CD14-positive monocyte (primary cell): ENCODE data around the gene ERMAP. TPM values are rescaled to one million over a fixed set of nuclear protein-coding genes. Genes with fewer than 3 reads are reported as not detected.

Experiments used
- DNase-seq, 3 donors: peaks; one replicate each; pipeline ENCODE4 v3.0.0-alpha.2; 2011 to 2022
- H2AFZ ChIP-seq: 2 replicates; pipeline ENCODE4 v1.6.0; 2012; ENCODE audit warnings: mild to moderate bottlenecking, low read depth, low read length, inconsistent platforms; ENCODE audit not compliant: insufficient read depth, poor library complexity, severe bottlenecking
- H3K27ac ChIP-seq, 2 donors: 1 replicate in 1 of 2; 2 replicates in 1 of 2; pipeline ENCODE4 v1.5.1; 2012 to 2013; ENCODE audit warnings: low read length in 2 of 2, control low read depth in 1 of 2, inconsistent platforms in 1 of 2, low read depth in 1 of 2, mild to moderate bottlenecking in 1 of 2
- H3K27me3 ChIP-seq, 2 donors: one replicate each; pipeline versions ENCODE4 v1.6.0 to v1.6.1; 2011 to 2013; ENCODE audit warnings: low read length in 2 of 2; ENCODE audit not compliant: control insufficient read depth in 2 of 2, insufficient read depth in 2 of 2
- H3K36me3 ChIP-seq, 2 donors: replicated peaks in 1 of 2; 1 replicate in 1 of 2; 2 replicates in 1 of 2; pipeline versions ENCODE4 v1.5.1 to v1.6.1; 2012 to 2013; ENCODE audit warnings: low read length in 2 of 2, control low read depth in 1 of 2, inconsistent platforms in 1 of 2, mild to moderate bottlenecking in 1 of 2; ENCODE audit not compliant: insufficient read depth in 2 of 2, control insufficient read depth in 1 of 2
- H3K4me1 ChIP-seq, 2 donors: 1 replicate in 1 of 2; 2 replicates in 1 of 2; pipeline versions ENCODE4 v1.5.1 to v1.6.1; 2012 to 2013; ENCODE audit warnings: low read length in 2 of 2, control low read depth in 1 of 2, inconsistent platforms in 1 of 2, mild to moderate bottlenecking in 1 of 2, moderate library complexity in 1 of 2; ENCODE audit not compliant: insufficient read depth in 2 of 2, control insufficient read depth in 1 of 2
- H3K4me2 ChIP-seq: replicated peaks from 2 replicates; pipeline ENCODE3; 2012; ENCODE audit warnings: low read length, moderate library complexity, mild to moderate bottlenecking; ENCODE audit not compliant: poor library complexity, severe bottlenecking; ENCODE audit errors: extremely low read depth
- H3K4me3 ChIP-seq, 3 experiments: fragments of 200-600 bp in 1 of 3; sonication (generic) in 1 of 3; replicated peaks in 1 of 3; 1 replicate in 2 of 3; 2 replicates in 1 of 3; pipeline ENCODE4 v1.5.1; 2011 to 2013; ENCODE audit warnings: low read length in 3 of 3, mild to moderate bottlenecking in 3 of 3, control low read depth in 2 of 3, low read depth in 2 of 3, inconsistent platforms in 1 of 3, moderate library complexity in 1 of 3
- H3K79me2 ChIP-seq: 2 replicates; pipeline ENCODE4 v1.6.0; 2012; ENCODE audit warnings: mild to moderate bottlenecking, control low read depth, inconsistent platforms, low read length, moderate library complexity; ENCODE audit not compliant: insufficient read depth
- H3K9ac ChIP-seq: 2 replicates; pipeline ENCODE4 v1.6.0; 2017; ENCODE audit warnings: low read length, mild to moderate bottlenecking; ENCODE audit not compliant: insufficient read depth, poor library complexity, severe bottlenecking
- H3K9me3 ChIP-seq, 2 donors: replicated peaks in 1 of 2; 1 replicate in 1 of 2; 2 replicates in 1 of 2; pipeline versions ENCODE4 v1.5.1 to v1.6.1; 2012 to 2013; ENCODE audit warnings: low read length in 2 of 2, control low read depth in 1 of 2; ENCODE audit not compliant: control insufficient read depth in 1 of 2, insufficient read depth in 1 of 2
- H4K20me1 ChIP-seq: 2 replicates; pipeline ENCODE4 v1.6.0; 2012; ENCODE audit warnings: mild to moderate bottlenecking, low read length, control low read depth, moderate library complexity; ENCODE audit not compliant: insufficient read depth
- H3K27ac Mint-ChIP-seq, 7 donors: one replicate each; pipeline ENCODE4 v1.8.0; 2020; ENCODE audit warnings: mild to moderate bottlenecking in 7 of 7, mixed read lengths in 7 of 7, moderate library complexity in 6 of 7, inconsistent platforms in 2 of 7
- H3K27me3 Mint-ChIP-seq, 3 donors: one replicate each; pipeline ENCODE4 v1.8.0; 2021 to 2022; ENCODE audit warnings: low read depth in 3 of 3, mild to moderate bottlenecking in 3 of 3, mixed read lengths in 3 of 3, moderate library complexity in 3 of 3, inconsistent platforms in 1 of 3
- H3K36me3 Mint-ChIP-seq, 2 donors: one replicate each; pipeline ENCODE4 v1.8.0; 2020; ENCODE audit warnings: mixed read lengths in 2 of 2, inconsistent platforms in 1 of 2, mild to moderate bottlenecking in 1 of 2
- H3K4me1 Mint-ChIP-seq: one replicate; pipeline ENCODE4 v1.8.0; 2020; ENCODE audit warnings: mild to moderate bottlenecking, mixed read lengths
- H3K4me3 Mint-ChIP-seq, 2 donors: one replicate each; pipeline ENCODE4 v1.8.0; 2020; ENCODE audit warnings: mild to moderate bottlenecking in 2 of 2, mixed read lengths in 2 of 2, moderate library complexity in 1 of 2
- H3K9me3 Mint-ChIP-seq, 7 donors: one replicate each; pipeline ENCODE4 v1.8.0; 2020 to 2022; ENCODE audit warnings: mixed read lengths in 7 of 7, mild to moderate bottlenecking in 6 of 7, moderate library complexity in 6 of 7, inconsistent platforms in 2 of 7
- CTCF ChIP-seq: fragments of 200-600 bp; IDR thresholded peaks from one replicate; pipeline ENCODE4 v1.8.0; 2022; ENCODE audit warnings: antibody characterized with exemption, mild to moderate bottlenecking
- WGBS: methylation state at CpG from one replicate; pipeline ENCODE4 v1.1.5; 2013; ENCODE audit warnings: missing lambda C conversion rate; ENCODE audit not compliant: insufficient coverage; 5-methylcytosine and 5-hydroxymethylcytosine counted together
- intact Hi-C, 2 donors: fragments of 100-400 bp; cut with micrococcal nuclease; formaldehyde crosslinking; loops; one replicate each; pipeline versions ENCODE4 v1.15.0 to v1.15.1; 2023
- polyA plus RNA-seq, 3 donors: library from polyadenylated mRNA; depleted of rRNA in 1 of 3; unstranded in 2 of 3; stranded (reverse) in 1 of 3; fragments of 300-500 nt in 2 of 3; fragments of >200 nt in 1 of 3; fragmentation: Illumina TruSeq in 2 of 3; gene quantifications; 1 replicate in 2 of 3; 2 replicates in 1 of 3; pipeline ENCODE4 v1.2.3, GENCODE V29; 2012 to 2021

Gene ERMAP
- polyA plus RNA-seq, 3 donors, result 6.0 to 22.7 (median 8.4) TPM

DNA sequence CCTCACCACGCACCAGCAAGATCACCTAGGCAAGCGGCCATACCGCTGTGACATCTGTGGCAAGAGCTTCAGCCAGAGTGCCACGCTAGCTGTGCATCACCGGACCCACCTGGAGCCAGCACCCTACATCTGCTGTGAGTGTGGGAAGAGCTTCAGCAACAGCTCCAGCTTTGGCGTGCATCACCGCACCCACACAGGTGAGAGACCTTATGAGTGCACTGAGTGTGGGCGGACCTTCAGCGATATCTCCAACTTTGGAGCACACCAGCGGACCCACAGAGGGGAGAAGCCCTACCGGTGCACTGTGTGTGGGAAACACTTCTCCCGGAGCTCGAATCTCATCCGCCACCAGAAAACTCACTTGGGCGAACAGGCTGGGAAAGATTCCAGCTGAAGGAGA lies 34.5 kb downstream of the ERMAP start:
- no peak for TF ChIP-seq CTCF
- DNase-seq, result no peak
- H3K27ac Mint-ChIP-seq, result peak overlapping the region in 1 of 7 donors; percentile 30
- Histone ChIP-seq H3K4me3 (no peak overlapping the region), H3K36me3 (peaks cover 13 to 34% of the 10 kb centered on the region in 2 donors), H2AFZ (no peak overlapping the region), H3K27me3 (no peaks in the 10 kb centered on the region), H4K20me1 (no peaks in the 10 kb centered on the region), H3K4me1 (peaks cover 8 to 12% of the 10 kb centered on the region in 2 donors), H3K9ac (no peak overlapping the region), H3K79me2 (peaks cover 14% of the 10 kb centered on the region), H3K9me3 (peaks cover 3 to 12% of the 10 kb centered on the region in 2 donors), H3K4me2 (no peak overlapping the region), H3K27ac (no peak overlapping the region)
- peaks cover 18% of the 10 kb centered on the region for H3K4me1 Mint-ChIP-seq
- WGBS, result over 99% methylated on average over 13 of the region's 15 CpGs
- H3K9me3 Mint-ChIP-seq, result peaks cover 11 to 20% (median 16%) of the 10 kb centered on the region in 7 donors
- H3K36me3 Mint-ChIP-seq, result peaks cover 24 to 29% of the 10 kb centered on the region in 2 donors
- H3K27me3 Mint-ChIP-seq, result peaks cover 0 to 1% (median 0%) of the 10 kb centered on the region in 3 donors
- H3K4me3 Mint-ChIP-seq, result no peak overlapping the region
- intact Hi-C loops, result no loop called here

GRCh38 chr1:42851960-42852607 lies 35.2 kb downstream of the ERMAP start:
- peaks cover 9% of the 10 kb centered on the region for H3K79me2 ChIP-seq
- H4K20me1 ChIP-seq, result no peaks in the 10 kb centered on the region
- WGBS, result 70% methylated on average over 2 of the region's 2 CpGs
- H3K9me3 Mint-ChIP-seq, result peaks cover 18 to 26% (median 22%) of the 10 kb centered on the region in 7 donors
- peaks cover 13% of the 10 kb centered on the region for H3K4me1 Mint-ChIP-seq
- TF ChIP-seq CTCF, result no peak
- peaks cover 0 to 6% (median 0%) of the 10 kb centered on the region in 3 donors for H3K27me3 Mint-ChIP-seq
- H3K36me3 Mint-ChIP-seq, result peaks cover 24 to 29% of the 10 kb centered on the region in 2 donors
- peaks cover 4 to 6% of the 10 kb centered on the region in 2 donors for H3K4me1 ChIP-seq
- H3K27ac Mint-ChIP-seq, result no peak overlapping the region
- DNase-seq, result no peak
- H3K4me3 Mint-ChIP-seq, result no peak overlapping the region
- H3K4me2 ChIP-seq, result no peak overlapping the region
- peaks cover 13 to 34% of the 10 kb centered on the region in 2 donors for H3K36me3 ChIP-seq
- H3K27ac ChIP-seq, result no peak overlapping the region
- no peak overlapping the region for H3K4me3 ChIP-seq
- no peak overlapping the region for H2AFZ ChIP-seq
- intact Hi-C loops, result no loop called here
- no peak overlapping the region for H3K9ac ChIP-seq
- H3K9me3 ChIP-seq, result peaks cover 9 to 17% of the 10 kb centered on the region in 2 donors
- H3K27me3 ChIP-seq, result no peaks in the 10 kb centered on the region
